SW480 (cell line): ENCODE data around the gene PXN.
A peak's percentile ranks its signal among the peaks of the same experiment; 100 is the strongest.
"Not testable (repeated sequence)": the region's sequence is repeated elsewhere in the genome, so short reads cannot be mapped to it uniquely, and the experiment has no call there.

Experiments
- DNase-seq: peaks from one replicate; pipeline ENCODE4 v3.0.0-alpha.2; 2016; ENCODE audit warnings: low spot score

Gene PXN

DNA sequence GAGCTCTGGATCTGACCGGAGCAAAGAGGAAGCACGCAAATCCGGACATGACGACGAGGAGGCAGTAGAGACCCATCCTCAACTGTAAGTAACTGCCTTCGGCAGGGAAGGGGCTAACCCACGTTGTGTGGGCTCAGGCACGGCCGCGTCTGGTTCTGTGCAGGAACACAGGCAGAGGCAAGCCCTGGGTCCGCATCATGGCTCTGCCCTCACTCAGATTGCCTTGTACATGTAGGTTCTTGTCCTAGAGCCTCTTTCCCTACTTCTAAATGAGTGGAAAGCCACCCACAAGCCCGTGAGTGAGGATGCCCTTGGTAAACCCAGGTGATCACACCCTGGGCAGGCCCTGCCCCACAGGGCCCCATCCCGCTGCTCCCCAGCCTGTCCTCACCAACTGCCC is 55.7 kb downstream of the PXN start:
- DNase-seq, result no peak

DNA sequence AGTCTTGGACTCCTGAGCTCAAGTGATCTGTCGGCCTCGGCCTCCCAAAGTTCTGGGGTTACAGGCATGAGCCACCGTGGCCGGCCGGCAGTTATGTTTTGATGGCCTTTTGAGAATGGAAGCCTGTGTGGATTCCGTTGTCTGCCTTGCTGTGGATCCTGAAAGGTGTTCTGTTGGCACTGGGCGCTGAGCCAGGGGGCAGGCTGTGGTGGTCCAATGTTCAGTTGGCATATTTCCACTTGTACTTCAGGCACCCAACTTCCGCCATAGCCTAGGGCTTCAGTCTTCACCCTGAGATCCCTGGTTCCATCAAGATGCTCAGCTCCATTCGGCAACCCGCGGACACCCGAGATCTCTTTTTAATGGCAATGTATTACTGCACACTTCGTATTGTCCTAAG is 58.3 kb downstream of the PXN start:
- no peak for DNase-seq

DNA sequence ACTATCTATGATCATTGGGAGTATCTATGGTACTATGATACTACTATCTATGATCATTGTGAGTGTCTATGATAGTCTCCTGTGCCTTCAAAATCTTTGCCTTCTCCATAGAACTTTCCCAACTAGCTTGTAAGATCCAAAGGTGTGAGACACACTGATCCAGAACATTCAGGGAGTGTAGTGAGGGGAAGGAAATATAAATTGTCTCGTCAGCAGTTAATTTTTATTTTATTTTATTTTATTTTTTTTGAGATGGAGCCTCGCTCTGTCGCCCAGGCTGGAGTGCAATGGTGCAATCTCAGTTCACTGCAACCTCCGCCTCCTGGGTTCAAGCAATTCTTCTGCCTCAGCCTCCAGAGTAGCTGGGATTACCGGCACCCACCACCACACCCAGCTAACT is 58.7 kb downstream of the PXN start:
- DNase-seq, result not testable (repeated sequence)

DNA sequence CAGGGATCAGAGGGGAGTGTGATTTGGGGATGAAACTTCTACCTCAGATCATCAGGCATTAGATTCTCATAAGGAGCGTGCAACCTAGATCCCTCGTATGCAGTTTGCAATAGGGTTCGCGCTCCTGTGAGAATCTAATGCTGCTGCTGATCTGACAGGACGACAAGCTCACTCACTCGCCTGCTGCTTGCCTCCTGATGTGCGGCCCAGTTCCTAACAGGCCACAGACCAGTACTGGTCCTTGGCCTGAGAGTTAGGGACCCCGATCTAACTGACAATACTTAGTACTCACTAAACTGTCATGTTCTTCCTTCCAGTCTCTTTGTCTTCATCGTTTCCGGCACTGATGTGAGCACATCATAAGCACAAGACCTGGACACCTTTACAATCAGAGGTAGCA is 59.3 kb downstream of the PXN start:
- DNase-seq, result no peak

DNA sequence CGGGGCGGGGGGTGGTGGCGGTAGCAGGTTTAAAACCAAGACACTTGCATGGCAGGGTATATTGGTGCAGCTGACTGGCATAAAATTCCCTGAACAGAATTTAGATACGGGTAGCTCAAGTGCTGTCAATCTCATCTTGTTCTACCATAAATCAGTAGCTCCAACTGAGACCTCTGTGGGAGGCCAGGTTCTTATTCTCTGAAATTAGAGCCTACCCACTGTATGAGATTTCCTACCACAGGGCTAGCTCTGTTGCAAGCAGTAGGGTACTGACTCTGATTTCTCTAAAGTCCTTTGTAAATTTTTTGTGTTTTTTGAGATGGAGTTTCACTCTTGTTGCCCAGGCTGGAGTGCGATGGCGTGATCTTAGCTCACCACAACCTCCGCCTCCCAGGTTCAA is 61.4 kb downstream of the PXN start:
- no peak for DNase-seq

DNA sequence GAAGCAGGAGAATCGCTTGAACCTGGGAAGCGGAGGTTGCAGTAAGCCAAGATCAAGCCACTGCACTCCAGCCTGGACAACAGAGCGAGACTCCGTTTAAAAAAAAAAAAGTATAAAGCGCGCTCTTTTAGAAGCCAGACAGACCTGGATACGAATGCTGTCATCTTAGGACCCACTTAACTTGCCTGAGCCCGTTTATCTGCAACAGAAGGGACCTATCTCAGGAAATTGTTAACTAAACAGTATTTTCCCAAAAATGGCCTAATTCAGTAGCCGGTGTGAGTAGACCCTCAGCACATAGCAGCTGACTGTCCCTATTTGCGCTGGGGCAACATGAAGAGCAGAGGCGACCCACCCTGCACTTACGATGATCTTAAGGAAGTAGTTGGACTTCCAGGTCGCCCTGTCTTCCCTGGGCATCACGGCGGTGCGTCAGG is 65.1 kb downstream of the PXN start:
- no peak for DNase-seq

DNA sequence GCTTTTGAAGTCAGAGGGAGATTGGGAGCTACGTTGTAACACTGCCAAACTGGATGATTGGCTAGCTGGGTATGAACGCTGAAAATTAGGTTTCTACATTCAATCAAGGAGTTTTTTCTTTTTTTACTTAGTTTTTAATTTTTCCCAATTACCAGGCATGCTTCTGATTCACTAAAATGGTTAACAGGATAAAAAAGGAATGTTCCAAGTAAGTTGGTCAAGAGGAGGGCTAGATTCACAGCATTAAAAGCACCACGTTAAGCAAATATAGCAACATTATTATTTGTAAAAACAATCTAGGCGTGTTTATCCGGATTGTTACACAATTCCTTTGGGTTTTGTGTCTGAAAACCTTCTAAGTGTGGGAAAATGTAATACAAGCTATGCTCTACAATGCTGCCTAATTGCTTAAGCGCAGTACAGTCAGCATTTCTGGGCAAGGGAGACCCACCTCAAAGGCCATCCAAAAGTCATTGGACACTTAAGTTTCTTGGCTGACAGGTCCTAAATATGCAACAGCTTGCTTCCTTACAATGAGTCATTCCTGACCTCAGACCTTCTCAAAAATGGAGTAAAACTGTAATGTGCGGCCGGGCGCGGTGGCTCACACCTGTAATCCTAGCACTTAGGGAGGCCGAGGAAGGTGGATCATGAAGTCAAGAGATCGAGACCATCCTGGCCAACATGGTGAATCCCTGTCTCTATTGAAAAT is 65.8 kb downstream of the PXN start:
- no peak for DNase-seq

DNA sequence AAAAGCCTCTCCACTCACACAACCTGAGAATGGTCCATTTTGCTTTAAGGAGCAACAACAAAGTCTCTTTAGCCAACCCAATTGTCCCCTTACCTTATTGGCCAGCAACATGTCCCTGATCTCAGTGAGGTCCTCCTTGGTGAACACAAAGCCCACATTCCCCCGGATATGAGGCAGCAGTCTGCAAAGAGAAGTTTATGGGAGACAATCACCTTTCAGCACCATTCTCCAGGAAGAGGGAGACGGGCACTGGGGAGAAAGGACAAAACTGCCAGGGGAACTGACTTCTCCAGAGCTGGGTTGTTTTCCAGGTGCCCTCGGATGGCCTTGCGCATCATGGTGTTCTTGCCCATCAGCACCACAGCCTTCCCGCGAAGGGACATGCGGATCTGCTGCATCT is 66.5 kb downstream of the PXN start:
- DNase-seq, result no peak

DNA sequence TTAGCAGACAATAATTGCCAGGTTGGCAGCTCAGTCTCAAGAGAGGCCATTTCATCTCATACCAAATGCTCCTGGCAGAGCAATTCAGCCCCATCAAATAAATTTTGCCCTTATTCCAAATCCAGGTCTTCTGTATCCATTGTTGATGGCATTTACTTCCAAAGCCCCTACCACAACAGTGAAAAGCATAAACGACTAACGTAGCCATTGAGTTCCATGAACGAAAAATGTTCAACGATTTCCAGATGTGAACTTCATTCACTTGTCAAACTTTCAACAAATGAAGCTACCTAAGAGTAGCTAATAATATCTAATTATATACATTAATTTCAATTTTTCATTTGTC is 68.0 kb downstream of the PXN start:
- no peak for DNase-seq

DNA sequence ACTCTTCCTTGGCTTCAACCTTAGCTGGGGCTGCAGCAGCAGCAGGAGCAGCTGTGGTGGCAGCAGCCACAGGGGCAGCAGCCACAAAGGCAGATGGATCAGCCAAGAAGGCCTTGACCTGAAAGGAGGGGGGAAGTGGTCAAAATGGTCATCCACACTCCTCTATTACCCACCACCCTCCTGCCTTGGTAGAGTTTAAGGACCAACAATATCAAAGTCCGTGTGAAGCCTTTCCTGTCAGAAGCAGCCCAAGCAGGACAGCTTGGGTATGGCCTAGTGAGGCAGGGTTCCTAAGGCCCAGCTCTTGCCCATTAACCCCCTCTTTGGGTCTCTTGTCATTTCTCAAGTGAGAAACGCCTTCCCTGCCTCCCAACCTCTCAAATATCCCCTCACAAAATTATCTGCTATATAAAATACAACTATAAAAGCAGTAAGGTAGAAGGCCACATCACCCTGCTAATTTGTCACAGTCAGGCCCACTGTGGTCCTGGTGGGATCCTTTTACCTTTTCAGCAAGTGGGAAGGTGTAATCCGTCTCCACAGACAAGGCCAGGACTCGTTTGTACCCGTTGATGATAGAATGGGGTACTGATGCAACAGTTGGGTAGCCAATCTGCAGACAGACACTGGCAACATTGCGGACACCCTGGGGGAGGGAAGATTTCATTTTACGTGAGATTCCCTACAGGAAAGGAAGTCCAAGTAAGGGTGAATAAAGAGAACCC is 68.6 kb downstream of the PXN start:
- DNase-seq, result not testable (repeated sequence)

DNA sequence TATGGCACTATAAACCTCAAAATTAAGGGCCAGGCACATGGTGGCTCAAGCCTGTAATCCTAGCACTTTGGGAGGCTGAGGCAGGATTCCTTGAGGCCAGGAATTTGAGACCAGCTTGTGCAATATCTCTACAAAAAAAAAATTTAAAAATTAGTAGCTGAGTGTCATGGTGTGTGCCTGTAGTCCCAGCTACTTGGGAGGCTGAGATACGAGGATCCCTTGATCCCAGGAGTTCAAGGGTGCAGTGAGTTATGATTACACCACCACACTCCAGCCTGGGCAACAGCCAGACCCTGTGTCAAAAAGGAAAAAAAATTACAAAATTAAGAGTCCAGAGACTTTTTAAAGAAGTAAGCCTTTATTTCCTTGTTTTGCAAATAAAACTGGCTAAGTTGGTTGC is 69.2 kb downstream of the PXN start:
- no peak for DNase-seq

DNA sequence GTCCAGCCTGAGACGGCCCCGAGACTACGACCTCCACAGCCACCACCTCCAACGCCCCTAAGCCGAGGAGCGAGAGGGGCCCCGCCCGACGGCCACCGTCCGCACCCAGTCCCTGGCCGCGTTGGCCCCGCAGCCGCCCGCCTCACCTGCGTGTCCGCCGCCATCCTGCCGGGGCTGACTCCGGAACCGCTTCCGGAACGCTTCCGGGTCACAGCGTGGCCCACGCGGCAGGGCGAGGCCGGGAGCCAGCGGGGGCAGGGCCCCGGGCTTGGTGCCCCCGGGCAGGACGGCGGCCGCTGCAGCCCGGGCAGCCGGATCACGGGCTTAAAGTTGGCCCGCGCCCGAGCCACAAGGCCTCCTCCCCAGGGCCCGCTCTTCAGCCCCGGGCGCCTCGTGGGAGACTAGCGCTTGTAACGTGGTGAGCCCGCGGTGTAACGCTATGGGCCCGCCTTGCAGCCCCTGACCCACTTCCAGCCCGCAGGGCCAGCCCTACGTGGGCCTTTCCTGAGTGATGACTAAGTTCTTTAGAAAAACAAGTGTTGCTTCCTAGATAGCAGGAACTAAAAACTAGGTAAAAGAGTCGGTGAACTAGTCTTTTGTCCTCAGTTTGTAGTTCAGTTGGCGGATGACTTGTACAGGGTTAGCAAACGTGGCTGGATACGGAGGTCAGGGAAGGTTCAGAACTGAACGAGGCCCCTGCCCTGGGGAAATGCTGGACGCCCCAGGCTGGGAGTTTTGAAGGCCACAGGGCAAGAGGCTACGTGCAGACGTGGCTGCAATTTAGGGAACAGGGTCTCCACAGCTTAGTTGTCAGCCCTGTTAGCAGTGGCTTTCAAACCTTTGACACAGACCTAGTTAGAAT is 70.8 kb downstream of the PXN start, which contains the start of gene GCN1:
Gene GCN1 (minus strand): TSS at position 182 of the 862 bp plus-strand sequence. CDS start 18 bp downstream, at position 164.
- DNase-seq, result peak; percentile 72

DNA sequence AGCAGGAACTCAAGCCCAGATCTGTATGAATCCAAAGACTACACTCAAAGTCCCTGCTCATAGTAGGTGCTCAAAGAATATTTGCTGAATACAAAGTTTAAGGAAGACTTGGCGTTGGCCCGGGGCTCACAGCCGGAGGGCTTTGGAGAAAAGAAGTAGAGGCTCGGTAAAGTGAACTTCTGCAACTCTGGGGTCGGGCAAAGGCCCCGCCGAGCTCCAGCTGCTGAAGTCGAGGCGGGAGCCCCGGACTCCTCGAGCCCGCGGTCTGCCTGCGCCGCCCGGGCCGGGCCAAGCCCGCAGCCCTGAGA is 71.3 kb downstream of the PXN start:
- no peak for DNase-seq

DNA sequence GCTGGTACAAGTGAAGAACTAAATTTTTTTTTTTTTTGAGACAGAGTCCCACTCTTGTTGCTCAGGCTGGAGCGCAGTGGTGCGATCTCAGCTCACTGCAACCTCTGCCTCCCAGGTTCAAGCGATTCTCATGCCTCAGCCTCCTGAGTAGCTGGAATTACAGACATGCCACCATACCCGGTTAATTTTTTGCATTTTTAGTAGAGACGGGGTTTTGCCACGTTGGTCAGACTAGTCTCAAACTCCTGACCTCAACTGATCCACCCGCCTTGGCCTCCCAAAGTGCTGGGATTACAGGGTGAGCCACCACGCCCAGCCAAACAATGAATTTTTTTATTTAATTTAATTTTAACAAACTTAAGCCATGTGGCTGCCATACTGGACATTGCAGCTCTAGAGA is 72.2 kb downstream of the PXN start:
- not testable (repeated sequence) for DNase-seq

DNA sequence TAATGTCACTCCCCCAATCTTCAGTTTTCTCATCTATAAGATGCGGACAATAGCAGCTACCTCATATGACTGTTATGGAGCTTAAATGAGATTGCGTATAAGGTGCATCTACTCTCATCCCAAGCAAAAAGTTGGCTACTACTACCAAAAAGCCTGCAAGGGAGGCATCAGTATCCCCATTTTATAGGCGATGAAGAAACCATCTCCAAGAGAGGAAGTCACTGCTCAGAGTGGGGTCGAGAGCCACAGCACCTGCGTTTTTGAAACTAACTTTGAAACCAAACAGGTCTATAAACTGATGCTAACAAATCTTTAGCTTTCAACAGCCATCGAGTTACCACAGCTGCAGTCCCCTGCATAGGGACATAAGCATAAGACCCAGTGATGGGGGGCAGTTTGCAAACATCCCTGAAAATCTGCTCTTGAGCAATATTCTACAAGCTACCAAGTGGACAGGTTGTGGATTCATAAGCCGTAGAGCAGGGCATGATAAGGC is 74.5 kb downstream of the PXN start:
- DNase-seq, result no peak

DNA sequence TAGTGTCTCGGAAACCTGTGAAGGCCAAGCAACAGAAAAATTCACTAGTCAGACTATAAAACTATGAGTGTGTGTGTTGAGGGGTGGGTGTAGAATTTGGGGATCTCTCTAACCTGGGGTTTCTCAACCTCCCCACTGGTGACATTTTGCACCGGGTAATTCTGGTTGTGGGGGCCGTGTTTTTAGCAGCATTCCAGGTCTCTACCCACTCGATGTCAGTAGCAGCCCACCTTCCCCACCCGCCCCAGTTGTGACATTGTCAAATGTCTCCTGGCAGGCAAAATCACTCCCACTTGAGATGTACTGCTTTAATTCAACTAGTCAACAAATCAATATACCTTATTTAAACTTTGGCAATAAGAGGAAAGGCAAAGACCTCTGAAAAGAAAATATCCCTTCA is 75.1 kb downstream of the PXN start:
- DNase-seq, result no peak

DNA sequence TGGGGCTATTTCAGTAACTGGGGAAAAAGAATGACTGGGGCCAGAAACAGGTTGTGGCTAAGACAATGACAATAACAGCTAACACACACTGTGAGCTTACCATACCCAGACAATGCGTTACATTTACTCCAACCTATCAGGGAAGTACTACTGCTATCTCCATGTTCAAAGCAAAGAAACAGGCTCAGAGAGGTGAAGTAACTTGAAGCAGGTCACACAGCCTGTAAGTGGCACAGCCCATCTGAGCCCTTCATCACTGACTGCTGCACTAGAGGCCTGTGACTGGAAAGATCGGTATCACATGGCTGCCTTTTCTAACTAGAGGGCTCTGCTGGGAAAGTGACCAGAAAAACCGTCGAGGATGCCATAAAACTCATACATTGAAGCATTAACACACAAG is 78.9 kb downstream of the PXN start:
- no peak for DNase-seq

DNA sequence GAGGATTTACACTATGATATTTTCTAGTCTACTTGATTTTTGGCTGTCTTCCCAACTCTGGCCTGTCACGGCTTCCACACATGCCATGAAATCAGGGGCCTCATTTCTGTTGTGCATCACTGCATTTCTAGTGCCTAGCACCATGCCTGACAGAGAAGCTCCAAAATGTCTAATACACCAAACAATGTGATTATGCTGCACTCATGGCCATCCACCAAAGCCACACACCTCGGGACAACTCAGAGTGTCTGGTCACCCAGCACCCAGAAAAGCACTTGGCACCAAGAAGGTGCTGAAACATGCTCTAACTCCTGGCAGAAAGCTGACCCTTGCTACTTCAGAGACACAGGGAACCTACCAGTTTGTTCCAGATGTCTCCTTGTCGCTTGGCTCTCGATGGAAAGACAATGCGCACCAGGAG is 82.3 kb downstream of the PXN start:
- no peak for DNase-seq

DNA sequence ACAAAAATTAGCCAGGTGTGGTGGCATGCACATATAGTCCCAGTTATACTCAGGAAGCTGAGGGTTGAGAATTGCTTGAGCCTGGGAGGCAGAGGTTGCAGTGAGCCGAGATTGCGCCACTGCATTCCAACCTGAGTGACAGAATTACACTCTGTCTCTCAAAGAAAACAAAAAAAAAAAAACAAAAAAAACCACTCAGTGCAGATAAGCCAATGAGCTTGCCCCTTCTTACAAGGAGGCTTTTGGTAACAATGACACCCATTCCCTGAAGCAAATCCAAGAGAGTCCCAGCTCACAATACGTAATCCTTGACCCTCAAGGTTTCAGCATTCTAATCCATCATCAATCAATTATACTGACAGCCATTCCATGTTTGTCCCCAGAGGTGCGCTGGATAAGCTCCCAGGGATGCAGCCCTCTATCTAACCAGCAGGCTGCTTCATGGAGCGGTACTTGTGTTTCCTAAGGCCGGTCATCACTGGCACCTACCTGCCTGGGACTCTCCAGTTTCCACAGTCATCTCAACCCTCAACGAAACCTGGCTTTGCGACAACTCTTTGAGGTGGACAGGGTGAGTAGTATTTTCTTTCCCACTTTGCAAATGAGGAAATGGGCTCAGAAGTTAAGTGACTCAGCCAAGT is 83.4 kb downstream of the PXN start:
- no peak for DNase-seq

DNA sequence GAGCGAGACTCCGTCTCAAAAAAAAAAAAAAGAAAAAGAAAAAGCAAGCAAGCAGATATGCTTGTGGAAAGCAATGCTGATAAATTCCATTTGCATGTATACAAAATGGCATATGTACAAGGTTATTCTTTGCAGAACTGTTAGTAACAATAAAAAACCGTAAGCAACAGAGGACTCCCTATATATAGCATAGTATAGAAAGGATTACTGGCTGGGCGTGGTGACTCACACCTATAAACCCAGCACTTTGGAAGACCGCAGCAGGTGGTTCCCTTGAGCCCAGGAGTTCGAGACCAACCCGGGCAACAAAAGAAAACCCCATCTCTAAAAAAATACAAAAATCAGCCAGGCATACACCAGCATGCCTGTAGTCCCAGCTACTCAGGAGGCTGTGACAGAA is 84.6 kb downstream of the PXN start:
- DNase-seq, result no peak

DNA sequence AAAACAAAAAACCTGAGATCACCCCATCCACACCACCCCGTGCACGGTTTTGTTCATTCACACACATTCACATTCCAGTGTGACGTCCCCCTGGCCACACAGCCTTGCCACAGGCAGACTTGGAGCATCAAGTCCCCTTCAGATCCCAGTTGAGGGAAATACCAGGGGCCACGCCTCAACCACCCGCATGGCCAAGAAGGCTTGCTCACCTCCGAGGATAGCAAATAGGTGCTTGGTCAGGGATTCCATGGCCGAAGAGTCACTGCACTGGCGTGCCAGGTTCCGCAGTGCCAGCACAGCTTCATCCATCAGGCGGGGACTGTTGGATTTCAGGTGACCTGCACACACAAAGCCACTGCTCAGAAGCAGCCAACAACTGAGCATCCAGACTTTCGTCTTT is 90.0 kb downstream of the PXN start:
- no peak for DNase-seq

DNA sequence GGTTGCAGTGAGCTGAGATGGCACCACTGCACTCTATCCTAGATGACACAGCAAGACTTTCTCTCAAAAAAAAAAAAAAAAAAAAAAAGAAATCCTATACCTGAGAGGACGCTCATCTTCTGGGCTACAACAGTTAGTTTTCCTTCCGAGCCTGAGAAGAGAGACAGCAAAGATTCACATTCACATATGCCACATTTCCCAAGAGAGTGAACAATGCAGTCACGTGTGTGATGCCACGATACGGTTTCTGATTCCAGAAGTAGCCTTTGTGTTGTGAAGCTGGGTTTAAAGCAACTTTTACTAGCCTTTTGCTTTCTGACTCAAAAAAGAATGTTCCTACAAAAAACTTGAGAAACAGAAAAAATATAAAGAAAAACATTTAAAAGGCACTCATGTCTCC is 90.5 kb downstream of the PXN start:
- no peak for DNase-seq
